ENCODE data around the gene RPL27A.
"Not testable (repeated sequence)": the region's sequence is repeated elsewhere in the genome, so short reads cannot be mapped to it uniquely, and the experiment has no call there.

RPL27A gene

GRCh38 chr11:8682303-8683114 lies at the start of gene RPL27A, which contains the start of gene TRIM66:
RPL27A (plus strand) TSS chr11:8682792; CDS start chr11:8682814, 22 bp downstream.
TRIM66 (minus strand) TSS chr11:8682665; CDS start chr11:8672274, 10,391 bp downstream.
- peak; percentile 97 to 98 for DNase-seq (ENCODE audit: low read depth in 2 of 2)

- no peak for DNase-seq (ENCODE audit: low read depth in 2 of 2)
Observed at GRCh38 chr11:8634498-8634897, 48.1 kb upstream of the RPL27A start.

GRCh38 chr11:8636127-8636526 lies 46.5 kb upstream of the RPL27A start:
- DNase-seq (ENCODE audit: low read depth in 2 of 2): no peak

GRCh38 chr11:8638300-8638699 lies 44.3 kb upstream of the RPL27A start:
- no peak for DNase-seq (ENCODE audit: low read depth in 2 of 2)

- DNase-seq (ENCODE audit: low read depth in 2 of 2): no peak
Observed at GRCh38 chr11:8639655-8640054, 42.9 kb upstream of the RPL27A start.

- DNase-seq (ENCODE audit: low read depth in 2 of 2): no peak
Observed at GRCh38 chr11:8640267-8640906, 42.2 kb upstream of the RPL27A start.

- no peak for DNase-seq (ENCODE audit: low read depth in 2 of 2)
Observed at GRCh38 chr11:8641332-8641731, 41.3 kb upstream of the RPL27A start.

GRCh38 chr11:8642196-8642841 lies 40.3 kb upstream of the RPL27A start:
- no peak for DNase-seq (ENCODE audit: low read depth in 2 of 2)

GRCh38 chr11:8646873-8647272 lies 35.7 kb upstream of the RPL27A start:
- no peak for DNase-seq (ENCODE audit: low read depth in 2 of 2)

- no peak for DNase-seq (ENCODE audit: low read depth in 2 of 2)
Observed at GRCh38 chr11:8649361-8649760, 33.2 kb upstream of the RPL27A start.

- DNase-seq (ENCODE audit: low read depth in 2 of 2): no peak
Observed at GRCh38 chr11:8650401-8650990, 32.1 kb upstream of the RPL27A start.

GRCh38 chr11:8652140-8652539 lies 30.5 kb upstream of the RPL27A start:
- DNase-seq (ENCODE audit: low read depth in 2 of 2): no peak

- no peak for DNase-seq (ENCODE audit: low read depth in 2 of 2)
Observed at GRCh38 chr11:8654503-8654902, 28.1 kb upstream of the RPL27A start.

GRCh38 chr11:8656291-8656690 lies 26.3 kb upstream of the RPL27A start:
- DNase-seq (ENCODE audit: low read depth in 2 of 2): no peak

GRCh38 chr11:8658321-8659057 lies 24.1 kb upstream of the RPL27A start:
- DNase-seq (ENCODE audit: low read depth in 2 of 2): no peak

- DNase-seq (ENCODE audit: low read depth in 2 of 2): no peak
Observed at GRCh38 chr11:8661001-8661795, 21.4 kb upstream of the RPL27A start.

- DNase-seq (ENCODE audit: low read depth in 2 of 2): no peak
Observed at GRCh38 chr11:8665222-8665621, 17.4 kb upstream of the RPL27A start.

GRCh38 chr11:8670081-8670480 lies 12.5 kb upstream of the RPL27A start:
- DNase-seq (ENCODE audit: low read depth in 2 of 2): not testable (repeated sequence)

- DNase-seq (ENCODE audit: low read depth in 2 of 2): no peak
Observed at GRCh38 chr11:8671193-8671612, 11.4 kb upstream of the RPL27A start.

GRCh38 chr11:8671651-8672062 lies 10.9 kb upstream of the RPL27A start:
- DNase-seq (ENCODE audit: low read depth in 2 of 2): no peak

- DNase-seq (ENCODE audit: low read depth in 2 of 2): no peak
Observed at GRCh38 chr11:8672346-8672745, 10.2 kb upstream of the RPL27A start.

Measured in stimulated activated CD8-positive, alpha-beta memory T cell treated with anti-CD3 and anti-CD28 coated beads, Interleukin-2, amount 100 ng/mL, for 48 hours (primary cell).